Astrocyte (in vitro differentiated cells and primary cell): Measurements from ENCODE around the gene CCDC34.

Source experiments
- CTCF ChIP-seq: IDR thresholded peaks from 2 replicates; pipeline ENCODE4 v1.5.1; 2011; ENCODE audit warnings: low read depth, mild to moderate bottlenecking, inconsistent platforms, low read length, moderate library complexity; ENCODE audit not compliant: insufficient read depth
- EZH2 ChIP-seq: IDR thresholded peaks from 2 replicates; pipeline ENCODE4 v1.6.1; 2012; ENCODE audit warnings: mild to moderate bottlenecking, low read length, inconsistent platforms; ENCODE audit not compliant: insufficient read depth

- TF ChIP-seq CTCF (no peak), EZH2 (no peak)
Measured at GRCh38 chr11:27315836-27316235, 47.2 kb downstream of the CCDC34 start.
